CD4-positive, alpha-beta T cell treated with Interleukin-4 for 4 hours (primary cell): ENCODE measurements around the gene PACSIN1.
"Not testable (repeated sequence)": the region's sequence is repeated elsewhere in the genome, so short reads cannot be mapped to it uniquely, and the experiment has no call there.

ENCODE experiments used
- DNase-seq: peaks from one replicate; pipeline ENCODE4 v3.0.0-alpha.2; 2020

PACSIN1 gene

DNA sequence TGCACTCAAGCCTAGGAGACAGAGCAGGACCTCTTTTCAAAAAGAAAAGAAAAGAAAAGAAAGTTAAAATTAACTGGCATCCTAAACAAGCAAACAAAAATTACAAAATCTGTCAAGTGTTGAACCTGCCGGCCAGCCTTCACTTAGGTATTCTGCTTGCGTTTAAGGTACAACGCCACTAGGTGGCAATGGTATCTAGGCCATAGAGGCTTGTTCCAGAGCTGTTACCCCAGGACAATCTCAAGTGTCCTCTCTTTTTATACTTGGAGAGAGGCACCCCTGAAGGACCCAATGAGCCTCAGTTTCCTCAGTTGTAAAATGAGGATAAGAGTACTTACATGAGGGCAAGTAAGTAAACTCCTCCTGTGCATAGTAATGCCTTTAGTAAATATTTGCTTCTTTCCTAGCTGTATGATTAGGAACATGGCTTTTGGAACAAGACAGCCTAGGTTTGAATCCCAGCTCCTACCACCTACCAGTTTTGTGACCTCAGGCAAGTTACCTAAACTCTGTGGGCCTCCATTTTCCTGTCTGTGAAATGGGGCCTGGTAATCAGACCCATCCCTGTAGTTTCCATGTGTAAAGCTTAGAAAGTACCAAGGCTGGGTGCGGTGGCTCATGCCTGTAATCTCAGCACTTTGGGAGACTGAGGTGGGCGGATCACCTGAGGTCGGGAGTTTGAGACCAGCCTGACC is 5.8 kb upstream of the PACSIN1 start:
- DNase-seq: peak; percentile 57

DNA sequence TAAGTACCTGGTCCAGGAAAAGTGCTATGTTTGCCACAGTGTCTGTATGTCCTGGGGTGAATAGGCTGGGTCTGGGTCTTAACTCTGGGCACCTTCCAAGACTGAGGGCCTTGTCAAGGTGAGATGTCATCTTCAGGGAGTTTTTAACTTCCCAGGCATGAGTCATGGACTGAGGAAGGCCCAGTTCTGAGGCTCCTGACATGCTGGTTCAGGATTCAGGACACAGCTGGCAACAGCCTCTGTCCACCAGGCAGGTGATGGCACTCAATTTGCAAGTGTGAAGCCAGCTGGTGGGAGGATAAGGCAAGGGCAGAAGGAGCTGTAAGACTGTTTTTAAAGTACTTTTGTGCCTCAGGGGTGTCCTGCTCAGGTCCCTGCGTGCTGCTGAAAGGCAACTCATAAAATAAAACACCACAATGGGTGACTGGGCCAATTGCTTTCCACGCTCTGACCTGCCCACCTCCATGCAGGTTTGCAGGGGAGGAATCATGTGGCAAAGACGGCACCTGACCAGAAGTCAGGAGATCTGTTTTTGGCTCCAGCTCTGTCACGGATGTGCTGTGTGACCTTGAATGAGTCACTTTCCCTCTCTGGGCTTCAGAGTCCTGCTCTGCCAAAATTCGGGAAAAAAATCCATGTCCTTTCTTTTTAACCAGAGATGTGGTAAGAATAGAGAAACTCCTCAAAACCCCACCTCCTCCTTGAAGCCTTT is 4.9 kb upstream of the PACSIN1 start:
- DNase-seq: no peak

DNA sequence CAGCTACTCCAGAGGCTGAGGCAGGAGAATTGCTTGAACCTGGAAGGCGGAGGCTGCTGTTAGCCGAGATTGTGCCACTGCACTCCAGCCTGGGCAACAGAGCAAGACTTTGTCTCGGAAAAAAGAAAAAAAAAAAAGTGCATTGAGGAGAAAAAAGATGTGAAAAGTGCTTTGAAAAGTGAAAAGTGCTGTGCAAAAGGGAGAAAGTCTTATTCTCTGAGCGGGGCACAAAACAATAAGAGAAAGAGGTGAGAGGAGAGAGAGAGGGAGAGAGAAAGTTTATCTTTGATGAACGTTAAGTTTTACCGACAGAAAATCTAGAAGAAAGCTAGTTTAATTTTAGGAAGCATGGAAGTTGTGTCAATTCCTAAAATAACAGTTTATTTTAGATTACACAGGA is 3.9 kb upstream of the PACSIN1 start:
- no peak for DNase-seq

- DNase-seq: no peak
Measured at GRCh38 chr6:34462551-34462971, 3.3 kb upstream of the PACSIN1 start.

DNA sequence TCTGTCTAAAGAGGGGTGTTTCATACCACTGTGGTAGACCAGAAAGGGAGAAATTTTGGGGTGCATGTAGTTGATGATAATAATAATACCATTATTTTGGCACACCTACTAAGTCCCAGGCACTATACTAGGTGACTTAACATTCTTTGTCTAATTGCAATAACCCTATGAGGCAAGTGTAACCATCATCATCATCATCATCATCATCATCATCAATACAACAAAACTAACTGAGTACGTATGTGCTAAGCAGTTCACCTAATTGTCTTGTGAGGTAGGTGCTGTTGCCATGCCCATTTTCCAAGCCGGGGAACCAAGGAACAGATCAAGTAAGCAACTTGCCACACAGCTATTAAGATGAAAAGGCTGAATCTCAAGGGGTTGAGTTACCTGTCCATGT is 2.6 kb upstream of the PACSIN1 start:
- DNase-seq: no peak

DNA sequence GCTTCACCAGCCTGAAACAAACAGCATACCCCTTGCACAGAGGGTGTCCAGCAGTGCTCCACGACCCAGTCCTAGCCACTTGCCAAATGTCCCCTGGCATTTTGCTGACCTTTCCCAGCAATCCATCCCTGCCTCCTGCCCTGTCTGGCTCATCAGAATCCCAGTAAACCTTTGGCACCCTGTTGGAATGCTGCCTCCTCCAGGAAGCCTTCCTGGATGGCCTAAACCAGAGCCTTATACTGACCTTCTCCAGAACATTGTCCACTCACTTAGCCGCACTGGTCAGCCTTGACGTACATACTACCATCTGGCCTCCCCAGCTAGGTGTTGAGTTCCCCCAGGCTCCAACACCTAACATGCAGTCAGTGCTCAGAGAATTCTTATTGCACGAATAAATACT is 2.0 kb upstream of the PACSIN1 start:
- no peak for DNase-seq

DNA sequence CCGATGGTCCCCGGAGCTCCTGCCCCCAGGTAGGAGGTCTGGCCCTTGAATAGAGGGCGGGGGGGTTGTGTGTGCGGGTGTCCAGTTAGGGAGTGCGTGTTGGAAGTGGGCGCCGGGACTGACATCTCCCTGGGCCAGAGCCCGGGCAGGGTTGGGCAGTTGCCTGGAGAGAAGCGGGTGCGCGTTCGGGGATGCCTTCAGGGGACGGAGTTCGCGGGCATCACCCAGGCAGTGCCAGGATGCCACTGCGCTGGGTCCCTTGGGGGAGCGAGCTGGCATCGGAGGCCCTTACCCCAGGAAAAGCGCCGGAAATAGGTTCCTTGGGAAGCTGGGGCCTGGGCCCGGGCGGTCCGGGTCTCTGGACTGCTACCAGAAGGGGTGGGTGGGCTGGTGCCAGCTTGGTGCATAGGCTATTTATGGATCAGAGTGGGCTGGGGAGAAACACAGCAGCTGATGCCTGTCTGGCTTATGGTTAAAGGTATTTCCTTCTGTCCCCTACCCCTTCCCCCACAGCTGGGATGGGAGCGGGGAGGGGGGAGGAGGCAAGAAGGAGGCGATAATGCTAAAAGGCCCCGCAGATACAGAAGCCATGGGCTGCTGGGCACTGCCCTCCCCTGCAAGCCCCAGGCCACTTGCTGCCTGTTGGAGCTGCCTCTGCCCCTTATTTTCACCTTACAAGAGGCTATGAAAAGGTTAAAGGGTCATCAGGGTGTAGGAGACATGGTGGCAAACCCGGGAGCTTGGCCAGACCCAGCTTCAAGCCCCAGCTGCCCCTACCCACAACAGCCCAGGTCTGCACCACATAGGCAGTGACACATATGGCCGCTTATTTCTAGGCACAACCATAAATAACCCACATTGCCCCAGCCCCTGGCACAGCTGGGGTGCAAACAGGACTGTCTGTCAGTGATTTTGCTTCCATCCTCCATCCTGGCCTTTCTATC is 638 bp downstream of the PACSIN1 start:
- no peak for DNase-seq

DNA sequence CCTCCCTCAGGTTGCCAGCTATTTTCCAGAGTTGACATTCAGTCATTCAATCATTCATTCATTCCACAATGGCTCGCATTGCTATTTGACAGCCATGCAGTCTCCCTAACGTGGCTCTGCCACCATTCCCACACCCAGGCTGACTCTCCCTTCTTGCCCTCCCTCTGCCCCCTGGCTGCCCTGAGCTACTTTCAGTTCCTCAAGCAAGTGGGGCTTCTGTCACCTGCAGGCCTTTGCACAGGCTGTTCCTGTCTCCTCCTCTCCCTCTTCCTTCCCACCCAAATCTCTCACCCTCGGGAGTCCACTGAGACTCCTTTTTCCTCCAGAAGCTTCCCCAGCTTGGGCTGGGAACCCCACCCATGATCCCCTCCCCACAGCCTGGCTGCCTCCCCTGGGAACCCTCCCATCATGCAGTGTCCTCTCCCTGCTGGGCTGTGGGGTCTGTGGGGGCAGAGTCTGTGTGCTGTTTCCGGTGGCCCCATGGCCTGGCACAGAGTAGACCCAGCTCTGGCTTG is 2.6 kb downstream of the PACSIN1 start:
- DNase-seq: no peak

DNA sequence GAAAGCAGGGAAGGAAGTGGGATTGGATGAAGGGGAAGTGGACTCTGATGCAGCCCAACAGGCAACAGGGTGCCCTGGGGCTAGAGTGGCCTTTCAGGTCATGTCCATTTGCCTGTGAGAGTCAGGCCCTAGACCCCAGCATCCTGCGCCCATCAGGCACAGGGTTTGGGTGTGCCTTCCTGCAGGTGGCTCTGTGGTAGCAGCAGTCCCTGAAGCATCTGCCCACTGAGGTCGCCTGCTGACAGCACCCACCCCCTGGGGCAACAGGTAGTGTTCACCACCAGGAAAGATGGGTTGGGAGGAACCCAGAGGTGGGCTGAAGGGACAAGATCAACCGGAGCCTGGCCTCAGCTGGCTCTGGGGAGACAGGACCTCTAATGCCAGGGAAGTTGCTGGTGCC is 3.6 kb downstream of the PACSIN1 start:
- no peak for DNase-seq

GRCh38 chr6:34472425-34472824 is 6.5 kb downstream of the PACSIN1 start:
- no peak for DNase-seq

DNA sequence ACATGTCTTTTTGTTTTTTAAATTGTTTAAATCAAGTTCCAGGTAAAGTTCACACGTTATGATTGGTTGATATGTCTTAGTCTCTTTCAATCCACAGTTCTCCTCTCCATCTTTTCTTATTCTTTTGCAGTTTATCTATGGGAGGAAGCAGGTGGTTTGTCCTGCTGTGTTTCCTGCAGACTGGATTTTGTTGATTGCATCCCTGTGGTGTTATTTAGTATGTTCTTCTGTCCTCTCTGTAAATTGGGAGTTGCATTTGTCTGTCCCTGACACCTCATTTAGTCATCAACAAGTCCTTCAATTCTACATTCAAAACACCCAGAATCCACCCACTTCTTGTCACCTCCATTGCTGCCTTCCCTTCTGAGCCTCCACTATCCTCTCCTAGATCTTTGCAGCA is 8.1 kb downstream of the PACSIN1 start:
- DNase-seq: no peak

DNA sequence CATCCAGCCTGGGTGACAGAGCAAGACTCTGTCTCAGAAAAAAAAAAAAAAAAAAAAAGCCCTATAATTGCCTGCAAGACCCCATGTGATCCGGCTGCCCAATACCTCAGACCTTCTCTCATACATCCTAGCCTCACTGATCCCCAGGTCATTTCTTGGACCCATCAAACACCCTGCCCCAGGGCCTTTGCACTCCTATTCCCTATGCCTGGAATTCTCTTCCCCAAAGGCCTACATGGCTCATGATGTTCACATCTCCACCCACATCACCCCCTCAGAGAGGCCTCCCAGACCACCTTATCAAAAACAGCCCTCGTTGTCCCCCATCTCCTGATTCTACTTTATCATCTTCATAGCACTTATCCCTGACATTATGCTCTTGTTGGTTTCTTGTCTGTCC is 8.9 kb downstream of the PACSIN1 start:
- no peak for DNase-seq

DNA sequence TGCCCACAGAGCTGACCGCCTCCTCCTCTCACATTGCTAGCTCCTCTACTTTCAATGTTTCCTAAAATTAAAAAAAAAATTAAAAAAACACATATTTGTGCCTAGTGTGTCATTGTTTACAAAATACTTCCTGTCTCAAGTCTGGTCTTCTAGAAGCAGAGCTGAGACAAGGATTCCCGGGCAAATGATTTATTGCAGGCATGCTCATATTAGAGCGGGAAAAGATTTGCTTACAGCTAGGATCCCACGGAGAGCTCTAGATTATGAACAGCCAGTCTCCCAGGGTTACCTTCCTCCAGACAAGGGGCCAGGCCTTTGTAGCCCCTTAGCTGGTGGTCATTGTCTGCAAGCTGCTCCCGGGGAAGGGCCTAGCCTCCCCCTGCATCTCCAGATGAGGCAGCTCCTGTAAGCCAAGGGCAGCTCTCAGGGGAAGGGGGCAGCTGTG is 9.4 kb downstream of the PACSIN1 start:
- DNase-seq: no peak

DNA sequence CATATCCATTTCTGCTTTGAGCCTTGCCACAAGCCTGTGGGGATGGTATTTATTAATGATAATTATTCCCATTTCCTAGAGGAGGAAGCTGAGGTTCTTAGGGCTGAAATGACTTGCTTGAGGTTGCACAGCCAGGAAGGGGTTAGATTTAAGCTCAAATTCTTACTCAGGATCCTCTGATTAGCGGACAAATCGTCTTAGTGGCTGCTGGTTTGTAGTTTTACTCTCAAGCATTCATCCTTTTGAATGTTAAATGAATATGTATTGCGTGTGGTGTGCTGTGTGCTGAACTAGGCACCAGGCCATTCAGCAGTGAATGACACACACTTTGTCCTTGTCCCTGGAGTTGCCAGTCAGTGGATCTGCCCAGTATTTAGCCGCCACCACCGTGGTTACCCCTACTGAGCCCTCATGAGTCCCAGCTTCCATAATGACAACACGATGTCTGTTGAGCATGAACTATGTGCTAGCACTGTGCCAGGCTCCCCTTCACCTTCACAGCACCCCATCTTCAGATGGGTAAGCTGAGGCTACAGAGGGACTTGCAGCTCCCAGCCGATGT is 10.0 kb downstream of the PACSIN1 start:
- DNase-seq: no peak

- no peak for DNase-seq
Measured at GRCh38 chr6:34476447-34476846, 10.6 kb downstream of the PACSIN1 start.

DNA sequence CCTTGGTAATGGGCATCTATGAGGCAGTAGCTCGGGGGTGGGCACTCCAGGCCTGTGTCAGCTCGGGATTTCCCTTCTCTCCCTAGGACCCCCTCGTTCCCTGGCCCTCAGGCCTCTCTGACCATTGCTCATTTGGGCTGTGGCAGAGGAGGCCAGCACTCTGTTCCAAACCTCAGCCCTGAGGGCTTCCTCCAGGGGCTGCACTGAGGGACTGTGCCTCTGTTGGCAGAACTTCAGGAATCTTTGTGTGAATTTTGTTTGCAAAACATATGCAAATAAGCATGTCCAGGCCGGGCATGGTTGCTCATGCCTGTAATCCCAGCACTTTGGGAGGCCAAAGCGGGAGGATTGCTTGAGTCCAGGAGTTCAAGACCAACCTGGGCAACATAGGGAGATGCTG is 11.0 kb downstream of the PACSIN1 start:
- DNase-seq: no peak

- no peak for DNase-seq
Measured at GRCh38 chr6:34478796-34479195, 12.9 kb downstream of the PACSIN1 start.

- not testable (repeated sequence) for DNase-seq
Measured at GRCh38 chr6:34483781-34484180, 17.9 kb downstream of the PACSIN1 start.

- no peak for DNase-seq
Measured at GRCh38 chr6:34484391-34484790, 18.5 kb downstream of the PACSIN1 start.

DNA sequence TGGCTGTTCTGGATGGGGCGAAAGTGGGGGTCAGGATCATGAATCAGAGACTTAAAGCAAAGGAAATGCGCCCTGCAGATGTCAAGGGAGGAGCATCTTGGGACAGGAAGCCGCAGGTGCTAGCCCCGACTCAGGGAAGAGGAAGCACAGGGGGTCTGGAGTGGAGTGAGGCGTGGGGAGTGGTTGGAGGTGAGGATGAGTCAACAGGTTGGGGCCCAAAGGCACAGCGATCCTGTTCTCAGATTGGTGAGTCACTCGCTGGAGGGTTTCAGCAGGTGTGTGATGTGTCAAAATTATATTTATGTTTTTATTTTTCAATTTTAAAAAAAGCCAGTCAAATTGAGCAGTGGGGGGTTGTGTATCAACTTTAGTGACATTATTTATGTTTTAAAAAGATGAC is 19.0 kb downstream of the PACSIN1 start:
- peak; percentile 83 for DNase-seq

DNA sequence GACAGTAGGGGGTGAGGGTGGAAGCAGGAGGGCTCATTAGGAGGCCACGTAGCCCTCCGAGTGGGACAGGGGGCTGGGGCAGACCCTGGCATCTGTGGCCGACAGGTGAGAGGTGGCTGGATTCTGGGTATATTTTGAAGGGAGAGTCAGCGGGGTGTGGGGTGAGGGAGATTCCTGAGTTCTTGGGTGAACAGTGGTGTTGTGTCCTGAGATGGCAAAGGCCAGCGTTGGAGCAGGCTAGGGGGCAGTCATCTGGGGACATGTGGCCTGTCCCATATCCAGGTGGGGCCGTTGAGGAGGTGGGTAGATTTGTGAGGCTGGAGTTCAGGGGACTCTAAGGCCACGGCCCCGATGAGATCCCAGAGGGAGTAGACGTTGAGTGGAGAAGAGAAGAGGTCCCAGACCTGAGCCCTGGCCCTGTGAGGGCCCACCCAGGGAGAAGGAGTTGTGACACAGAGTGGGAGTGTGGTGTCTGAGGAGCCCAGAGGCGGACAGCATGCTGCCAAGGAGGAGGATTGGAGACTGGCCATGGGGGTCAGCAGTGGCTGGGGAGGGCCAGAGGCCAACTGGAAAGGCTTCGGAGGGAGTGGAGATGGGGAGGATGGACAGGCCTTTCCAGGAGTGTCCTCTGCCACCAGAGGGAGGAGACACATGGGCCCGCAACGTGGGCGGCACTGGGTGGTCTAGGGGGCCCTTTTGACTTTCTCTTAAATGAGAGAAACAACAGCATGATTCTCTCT is 19.6 kb downstream of the PACSIN1 start:
- DNase-seq: no peak

GRCh38 chr6:34486106-34486740 is 20.3 kb downstream of the PACSIN1 start:
- peak; percentile 51 for DNase-seq
